ENCODE data around the gene SRPX2.

DNA sequence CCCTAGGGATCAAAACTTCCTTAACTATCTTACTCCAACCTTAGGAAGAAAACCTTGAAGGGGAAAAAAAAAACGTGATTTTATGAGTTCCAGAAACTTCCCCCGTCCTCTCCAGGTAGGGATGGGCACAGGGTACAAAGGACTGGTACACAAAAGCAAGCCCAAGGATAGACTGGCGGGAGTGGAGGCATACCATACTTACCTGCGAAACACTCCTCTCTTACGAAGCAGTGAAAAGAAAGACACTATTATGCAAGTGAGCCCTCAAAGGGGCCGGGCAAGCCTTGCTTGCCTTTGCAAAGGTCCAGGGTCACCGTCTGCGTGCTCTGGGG, 8.0 kb upstream of the SRPX2 start:
- TF ChIP-seq, protein P1, sequence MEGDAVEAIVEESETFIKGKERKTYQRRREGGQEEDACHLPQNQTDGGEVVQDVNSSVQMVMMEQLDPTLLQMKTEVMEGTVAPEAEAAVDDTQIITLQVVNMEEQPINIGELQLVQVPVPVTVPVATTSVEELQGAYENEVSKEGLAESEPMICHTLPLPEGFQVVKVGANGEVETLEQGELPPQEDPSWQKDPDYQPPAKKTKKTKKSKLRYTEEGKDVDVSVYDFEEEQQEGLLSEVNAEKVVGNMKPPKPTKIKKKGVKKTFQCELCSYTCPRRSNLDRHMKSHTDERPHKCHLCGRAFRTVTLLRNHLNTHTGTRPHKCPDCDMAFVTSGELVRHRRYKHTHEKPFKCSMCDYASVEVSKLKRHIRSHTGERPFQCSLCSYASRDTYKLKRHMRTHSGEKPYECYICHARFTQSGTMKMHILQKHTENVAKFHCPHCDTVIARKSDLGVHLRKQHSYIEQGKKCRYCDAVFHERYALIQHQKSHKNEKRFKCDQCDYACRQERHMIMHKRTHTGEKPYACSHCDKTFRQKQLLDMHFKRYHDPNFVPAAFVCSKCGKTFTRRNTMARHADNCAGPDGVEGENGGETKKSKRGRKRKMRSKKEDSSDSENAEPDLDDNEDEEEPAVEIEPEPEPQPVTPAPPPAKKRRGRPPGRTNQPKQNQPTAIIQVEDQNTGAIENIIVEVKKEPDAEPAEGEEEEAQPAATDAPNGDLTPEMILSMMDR (IDR thresholded peaks at IDR 0.05; ENCODE audit: insufficient read depth, low read length, poor library complexity, severe bottlenecking): no peak
- TF ChIP-seq EZH2phosphoT487 (conservative IDR thresholded peaks at IDR 0.05; ENCODE audit: low read length): no peak
